NCI-H2196 (cell line): ENCODE measurements around the gene ZNF543.
"Not testable (repeated sequence)": the region's sequence is repeated elsewhere in the genome, so short reads cannot be mapped to it uniquely, and the experiment has no call there.

Experiments used
- DNase-seq: peaks from one replicate; lab custom pipeline; 2025; ENCODE audit not compliant: unreplicated experiment; lab: John Stamatoyannopoulos, UW

Gene ZNF543

GRCh38 chr19:57319869-57320179 is 448 bp upstream of the ZNF543 start:
- DNase-seq: no peak

- DNase-seq: no peak
Measured at GRCh38 chr19:57321116-57321515, 844 bp downstream of the ZNF543 start.

- no peak for DNase-seq
Measured at GRCh38 chr19:57321751-57322150, 1.5 kb downstream of the ZNF543 start.

- DNase-seq: no peak
Measured at GRCh38 chr19:57324992-57325391, 4.7 kb downstream of the ZNF543 start.

GRCh38 chr19:57327993-57328392 is 7.7 kb downstream of the ZNF543 start:
- no peak for DNase-seq

- DNase-seq: no peak
Measured at GRCh38 chr19:57334191-57334590, 13.9 kb downstream of the ZNF543 start.

GRCh38 chr19:57338877-57339276 is 18.6 kb downstream of the ZNF543 start:
- DNase-seq: no peak

GRCh38 chr19:57342582-57342981 is 22.3 kb downstream of the ZNF543 start:
- no peak for DNase-seq

GRCh38 chr19:57348136-57348535 is 27.9 kb downstream of the ZNF543 start:
- DNase-seq: no peak

GRCh38 chr19:57350877-57351805 is 30.9 kb downstream of the ZNF543 start, which contains the start of gene ZNF304:
ZNF304 (plus strand) TSS chr19:57351271; CDS start chr19:57351665, 394 bp downstream.
- DNase-seq: peak; percentile 96

- DNase-seq: no peak
Measured at GRCh38 chr19:57351867-57352266, 31.6 kb downstream of the ZNF543 start.

- no peak for DNase-seq
Measured at GRCh38 chr19:57355916-57356315, 35.6 kb downstream of the ZNF543 start.

GRCh38 chr19:57357406-57357805 is 37.1 kb downstream of the ZNF543 start:
- DNase-seq: no peak

GRCh38 chr19:57359300-57359699 is 39.0 kb downstream of the ZNF543 start:
- no peak for DNase-seq

GRCh38 chr19:57362419-57362818 is 42.1 kb downstream of the ZNF543 start:
- DNase-seq: no peak

- peak; percentile 98 for DNase-seq
Measured at GRCh38 chr19:57362997-57363687, 42.9 kb downstream of the ZNF543 start, which contains the start of the genes TRAPPC2B and ZNF547. TRAPPC2B (plus strand) TSS chr19:57363551; CDS start chr19:57364834, 1,283 bp downstream. ZNF547 (plus strand) TSS chr19:57363551; CDS start chr19:57368556, 5,005 bp downstream.

GRCh38 chr19:57363688-57364181 is 43.5 kb downstream of the ZNF543 start:
- DNase-seq: no peak

GRCh38 chr19:57366776-57367175 is 46.5 kb downstream of the ZNF543 start:
- no peak for DNase-seq

- no peak for DNase-seq
Measured at GRCh38 chr19:57374179-57374578, 53.9 kb downstream of the ZNF543 start.

GRCh38 chr19:57374647-57375046 is 54.4 kb downstream of the ZNF543 start:
- not testable (repeated sequence) for DNase-seq

GRCh38 chr19:57376151-57376550 is 55.9 kb downstream of the ZNF543 start:
- no peak for DNase-seq
